ENCODE results near the gene WIPI1.

- TF ChIP-seq CTCF (IDR thresholded peaks at IDR 0.05) (no peak), POLR2A (IDR thresholded peaks at IDR 0.05) (no peak)
These were observed 43.8 kb upstream of the WIPI1 start for GRCh38 chr17:68501074-68501473.
